ENCODE results near the gene VEPH1.
A peak's percentile ranks its signal among the peaks of the same experiment; 100 is the strongest.

GRCh38 chr3:157532529-157533297 lies 29.5 kb upstream of the VEPH1 start:
- peak; percentile 73 for TF ChIP-seq CTCF (IDR thresholded peaks at IDR 0.05; ENCODE audit: insufficient read depth, low read length, poor library complexity, severe bottlenecking)
- TF ChIP-seq EZH2phosphoT487 (conservative IDR thresholded peaks at IDR 0.05; ENCODE audit: low read length), result no peak

Data from SU-DHL-6 (cell line).